Measurements from ENCODE around the gene LAPTM5.

The LAPTM5 gene

GRCh38 chr1:30723331-30723755 is 34.2 kb downstream of the LAPTM5 start, which contains the start of gene MATN1:
MATN1 (minus strand) TSS chr1:30723585; CDS start chr1:30723551, 34 bp downstream.
- TF ChIP-seq, protein P1, sequence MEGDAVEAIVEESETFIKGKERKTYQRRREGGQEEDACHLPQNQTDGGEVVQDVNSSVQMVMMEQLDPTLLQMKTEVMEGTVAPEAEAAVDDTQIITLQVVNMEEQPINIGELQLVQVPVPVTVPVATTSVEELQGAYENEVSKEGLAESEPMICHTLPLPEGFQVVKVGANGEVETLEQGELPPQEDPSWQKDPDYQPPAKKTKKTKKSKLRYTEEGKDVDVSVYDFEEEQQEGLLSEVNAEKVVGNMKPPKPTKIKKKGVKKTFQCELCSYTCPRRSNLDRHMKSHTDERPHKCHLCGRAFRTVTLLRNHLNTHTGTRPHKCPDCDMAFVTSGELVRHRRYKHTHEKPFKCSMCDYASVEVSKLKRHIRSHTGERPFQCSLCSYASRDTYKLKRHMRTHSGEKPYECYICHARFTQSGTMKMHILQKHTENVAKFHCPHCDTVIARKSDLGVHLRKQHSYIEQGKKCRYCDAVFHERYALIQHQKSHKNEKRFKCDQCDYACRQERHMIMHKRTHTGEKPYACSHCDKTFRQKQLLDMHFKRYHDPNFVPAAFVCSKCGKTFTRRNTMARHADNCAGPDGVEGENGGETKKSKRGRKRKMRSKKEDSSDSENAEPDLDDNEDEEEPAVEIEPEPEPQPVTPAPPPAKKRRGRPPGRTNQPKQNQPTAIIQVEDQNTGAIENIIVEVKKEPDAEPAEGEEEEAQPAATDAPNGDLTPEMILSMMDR (IDR thresholded peaks at IDR 0.05; ENCODE audit: low read depth, low read length): no peak
- DNase-seq (ENCODE audit: low read depth, low spot score): no peak
- H3K4me3 ChIP-seq (ENCODE audit: low read depth, low read length): no peak within 1 kb of the TSS
- in situ Hi-C loops (cut with HindIII; ENCODE audit: low sequenced_read_pairs): no loop called here

GRCh38 chr1:30721812-30722537 is 35.6 kb downstream of the LAPTM5 start:
- in situ Hi-C loops (cut with HindIII; ENCODE audit: low sequenced_read_pairs): no loop called here
- H3K4me3 ChIP-seq (ENCODE audit: low read depth, low read length): no peak overlapping the region
- DNase-seq (ENCODE audit: low read depth, low spot score): no peak
- TF ChIP-seq, protein P1 (IDR thresholded peaks at IDR 0.05; ENCODE audit: low read depth, low read length): peak; percentile 5

- no peak for DNase-seq (ENCODE audit: low read depth, low spot score)
- H3K4me3 ChIP-seq (ENCODE audit: low read depth, low read length): no peak overlapping the region
- TF ChIP-seq, protein P1 (IDR thresholded peaks at IDR 0.05; ENCODE audit: low read depth, low read length): no peak
- in situ Hi-C loops (cut with HindIII; ENCODE audit: low sequenced_read_pairs): no loop called here
Observed at GRCh38 chr1:30721341-30721793, 36.2 kb downstream of the LAPTM5 start.

DNA sequence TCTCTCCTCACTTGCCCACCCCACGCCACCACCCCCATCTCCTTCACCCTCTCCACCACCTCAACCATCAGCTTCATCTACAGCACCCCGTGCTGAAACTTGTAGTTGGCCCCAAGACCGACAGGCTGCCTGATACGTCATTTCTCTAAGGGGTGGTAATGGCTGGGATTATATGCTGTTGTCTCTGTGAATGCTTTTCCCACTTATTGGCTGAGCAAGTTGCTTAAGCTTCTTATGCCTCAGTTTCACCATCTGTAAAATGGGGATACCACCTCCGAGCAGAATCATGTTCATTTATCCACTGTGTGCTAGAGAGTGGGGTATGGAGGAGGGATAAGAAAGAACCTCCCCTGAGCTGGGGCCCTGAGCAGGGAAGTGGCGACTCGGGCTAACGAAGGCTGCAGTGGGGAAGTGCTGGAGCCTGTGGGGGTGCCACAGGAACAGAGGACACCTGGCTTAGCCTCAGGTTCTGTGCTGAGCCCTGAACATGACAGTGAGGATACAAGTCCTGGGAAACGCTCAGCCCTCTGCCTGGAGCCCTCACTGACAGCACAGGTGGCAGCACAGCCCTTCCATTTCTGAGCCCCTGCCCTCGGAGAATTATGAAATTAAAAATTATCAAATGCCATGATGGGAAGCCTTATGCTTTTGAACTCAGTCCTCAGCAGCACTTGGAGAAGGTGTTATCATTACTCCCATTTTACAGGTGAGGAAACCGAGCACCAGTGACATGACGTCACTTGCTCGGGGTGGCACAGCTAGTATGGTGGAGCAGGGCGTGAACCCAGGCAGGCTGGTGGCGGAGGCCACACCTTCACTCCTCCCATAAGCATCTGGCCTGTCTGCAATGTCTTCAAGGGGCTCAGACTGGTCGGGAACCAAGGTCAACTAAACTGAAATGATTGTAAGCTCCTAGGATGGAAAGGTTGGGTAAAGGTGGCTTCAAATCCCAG is 37.0 kb downstream of the LAPTM5 start:
- no peak for DNase-seq (ENCODE audit: low read depth, low spot score)
- no peak overlapping the region for H3K4me3 ChIP-seq (ENCODE audit: low read depth, low read length)
- in situ Hi-C loops (cut with HindIII; ENCODE audit: low sequenced_read_pairs): no loop called here
- TF ChIP-seq, protein P1 (IDR thresholded peaks at IDR 0.05; ENCODE audit: low read depth, low read length): no peak

- TF ChIP-seq, protein P1 (IDR thresholded peaks at IDR 0.05; ENCODE audit: low read depth, low read length): no peak
- in situ Hi-C loops (cut with HindIII; ENCODE audit: low sequenced_read_pairs): no loop called here
Observed at GRCh38 chr1:30719406-30720270, 37.9 kb downstream of the LAPTM5 start.

More at GRCh38 chr1:30719406-30720270, 37.9 kb downstream of the LAPTM5 start:
- peak overlapping the region; percentile 50 for H3K4me3 ChIP-seq (ENCODE audit: low read depth, low read length)
- DNase-seq (ENCODE audit: low read depth, low spot score): no peak
